CD4-positive, alpha-beta T cell treated with Interleukin-10 for 1 hour (primary cell): Measurements from ENCODE around the gene HAAO.

Source experiments
- DNase-seq: peaks from one replicate; pipeline ENCODE4 v3.0.0-alpha.2; 2020

The HAAO gene

GRCh38 chr2:42792087-42792582 lies 248 bp downstream of the HAAO start:
- DNase-seq: no peak

GRCh38 chr2:42791606-42792005 lies 777 bp downstream of the HAAO start:
- no peak for DNase-seq

- no peak for DNase-seq
These were observed 2.6 kb downstream of the HAAO start for GRCh38 chr2:42789751-42790150.

- DNase-seq: no peak
These were observed 3.5 kb downstream of the HAAO start for GRCh38 chr2:42788882-42789281.

- no peak for DNase-seq
These were observed 3.9 kb downstream of the HAAO start for GRCh38 chr2:42788478-42788793.

- DNase-seq: no peak
These were observed 4.5 kb downstream of the HAAO start for GRCh38 chr2:42787788-42788477.

- no peak for DNase-seq
These were observed 5.0 kb downstream of the HAAO start for GRCh38 chr2:42787424-42787787.

GRCh38 chr2:42786561-42787345 lies 5.6 kb downstream of the HAAO start:
- no peak for DNase-seq

- DNase-seq: no peak
These were observed 8.0 kb downstream of the HAAO start for GRCh38 chr2:42784204-42784880.

GRCh38 chr2:42783511-42783910 lies 8.9 kb downstream of the HAAO start:
- no peak for DNase-seq

GRCh38 chr2:42781181-42781580 lies 11.2 kb downstream of the HAAO start:
- no peak for DNase-seq

GRCh38 chr2:42777883-42778805 lies 14.2 kb downstream of the HAAO start:
- no peak for DNase-seq

GRCh38 chr2:42775810-42776209 lies 16.6 kb downstream of the HAAO start:
- DNase-seq: no peak

- no peak for DNase-seq
These were observed 17.2 kb downstream of the HAAO start for GRCh38 chr2:42775186-42775585.

- DNase-seq: no peak
These were observed 20.7 kb downstream of the HAAO start for GRCh38 chr2:42771546-42772153.

GRCh38 chr2:42770288-42771131 lies 21.9 kb downstream of the HAAO start:
- no peak for DNase-seq

- no peak for DNase-seq
These were observed 22.6 kb downstream of the HAAO start for GRCh38 chr2:42769583-42770287.

GRCh38 chr2:42768706-42769256 lies 23.6 kb downstream of the HAAO start:
- no peak for DNase-seq

- no peak for DNase-seq
These were observed 24.3 kb downstream of the HAAO start for GRCh38 chr2:42767899-42768705.
